ENCODE results near the gene SGO1.

DNA sequence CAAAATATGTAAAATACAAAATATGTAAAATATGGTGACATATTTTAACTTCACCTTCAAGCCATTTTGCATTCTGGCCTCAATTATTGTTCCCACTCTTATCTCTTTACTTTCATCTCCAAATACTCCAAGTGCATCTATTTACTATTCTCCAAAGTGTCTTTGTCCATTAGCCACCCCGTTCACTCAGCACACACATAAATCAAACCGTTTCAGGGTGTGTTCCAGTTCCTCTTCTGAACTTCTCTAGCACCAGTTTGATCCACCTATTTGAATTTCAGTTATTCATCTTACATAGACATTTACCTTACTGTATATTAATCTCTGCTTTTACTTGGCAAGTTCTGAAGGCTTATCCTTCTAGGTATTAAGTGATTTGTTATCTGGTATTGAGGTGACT lies 45.1 kb downstream of the SGO1 start:
- TF ChIP-seq, protein P1, sequence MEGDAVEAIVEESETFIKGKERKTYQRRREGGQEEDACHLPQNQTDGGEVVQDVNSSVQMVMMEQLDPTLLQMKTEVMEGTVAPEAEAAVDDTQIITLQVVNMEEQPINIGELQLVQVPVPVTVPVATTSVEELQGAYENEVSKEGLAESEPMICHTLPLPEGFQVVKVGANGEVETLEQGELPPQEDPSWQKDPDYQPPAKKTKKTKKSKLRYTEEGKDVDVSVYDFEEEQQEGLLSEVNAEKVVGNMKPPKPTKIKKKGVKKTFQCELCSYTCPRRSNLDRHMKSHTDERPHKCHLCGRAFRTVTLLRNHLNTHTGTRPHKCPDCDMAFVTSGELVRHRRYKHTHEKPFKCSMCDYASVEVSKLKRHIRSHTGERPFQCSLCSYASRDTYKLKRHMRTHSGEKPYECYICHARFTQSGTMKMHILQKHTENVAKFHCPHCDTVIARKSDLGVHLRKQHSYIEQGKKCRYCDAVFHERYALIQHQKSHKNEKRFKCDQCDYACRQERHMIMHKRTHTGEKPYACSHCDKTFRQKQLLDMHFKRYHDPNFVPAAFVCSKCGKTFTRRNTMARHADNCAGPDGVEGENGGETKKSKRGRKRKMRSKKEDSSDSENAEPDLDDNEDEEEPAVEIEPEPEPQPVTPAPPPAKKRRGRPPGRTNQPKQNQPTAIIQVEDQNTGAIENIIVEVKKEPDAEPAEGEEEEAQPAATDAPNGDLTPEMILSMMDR (optimal IDR thresholded peaks at IDR 0.05 in 1 of 3, IDR thresholded peaks at IDR 0.05 in 1 of 3, conservative IDR thresholded peaks at IDR 0.05 in 1 of 3; ENCODE audit: extremely low read depth in 1 of 3, insufficient read depth in 2 of 3, low read length in 3 of 3) = no peak
- TF ChIP-seq EZH2 (IDR thresholded peaks at IDR 0.05; ENCODE audit: low read length) = no peak

Data from keratinocyte (primary cell).